RWPE1 (cell line): ENCODE measurements around the gene HECA.

Experiments
- CTCF ChIA-PET: fragments of 350-600 bp; sonication (Branson Sonifier 250); formaldehyde crosslinking; extraction: SDS; loops from one replicate; lab custom pipeline; 2021; lab: Yijun Ruan, JAX
- POLR2A ChIA-PET: fragments of 400-600 bp; formaldehyde crosslinking; extraction: SDS; loops from one replicate; lab custom pipeline; 2020; ENCODE audit warnings: antibody characterized with exemption; ENCODE audit not compliant: low non-redundant PET; lab: Yijun Ruan, JAX
- DNase-seq: peaks from one replicate; pipeline ENCODE4 v3.0.0; 2012; ENCODE audit warnings: low spot score
- H3K27ac ChIP-seq: fragments of 450-650 bp; 2 replicates; pipeline ENCODE4 v1.5.1; 2017
- TF ChIP-seq, protein P1 (sequence below): fragments of 450-650 bp; conservative IDR thresholded peaks from 2 replicates; pipeline ENCODE4 v1.5.1; 2017; ENCODE audit warnings: low read depth, mild to moderate bottlenecking

The HECA gene

DNA sequence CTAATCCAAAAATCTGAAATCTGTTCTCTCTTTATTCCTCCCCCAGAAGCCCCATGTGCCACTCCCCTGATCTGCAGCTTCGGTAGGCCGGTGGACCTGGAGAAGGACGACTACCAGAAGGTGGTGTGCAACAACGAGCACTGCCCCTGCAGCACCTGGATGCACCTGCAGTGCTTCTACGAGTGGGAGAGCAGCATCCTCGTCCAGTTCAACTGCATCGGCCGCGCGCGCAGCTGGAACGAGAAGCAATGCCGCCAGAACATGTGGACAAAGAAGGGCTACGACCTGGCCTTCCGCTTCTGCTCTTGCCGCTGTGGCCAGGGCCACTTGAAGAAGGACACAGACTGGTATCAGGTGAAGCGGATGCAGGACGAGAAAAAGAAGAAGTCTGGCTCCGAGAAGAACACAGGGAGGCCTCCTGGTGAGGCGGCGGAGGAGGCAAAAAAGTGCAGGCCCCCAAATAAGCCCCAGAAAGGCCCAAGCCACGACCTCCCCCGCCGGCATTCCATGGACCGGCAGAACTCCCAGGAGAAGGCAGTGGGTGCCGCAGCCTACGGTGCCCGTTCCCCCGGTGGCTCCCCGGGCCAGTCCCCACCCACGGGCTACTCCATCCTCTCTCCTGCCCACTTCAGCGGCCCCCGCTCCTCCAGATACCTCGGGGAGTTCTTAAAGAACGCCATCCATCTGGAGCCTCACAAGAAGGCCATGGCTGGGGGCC is 31.5 kb downstream of the HECA start:
- no peak overlapping the region for H3K27ac ChIP-seq
- ChIA-PET CTCF (no interaction called here), POLR2A (interaction anchor here (0.6 kb wide), 1 partner anchor 15 kb away, joined by 3 read pairs; no protein-coding TSS in a partner anchor)
- TF ChIP-seq, protein P1, sequence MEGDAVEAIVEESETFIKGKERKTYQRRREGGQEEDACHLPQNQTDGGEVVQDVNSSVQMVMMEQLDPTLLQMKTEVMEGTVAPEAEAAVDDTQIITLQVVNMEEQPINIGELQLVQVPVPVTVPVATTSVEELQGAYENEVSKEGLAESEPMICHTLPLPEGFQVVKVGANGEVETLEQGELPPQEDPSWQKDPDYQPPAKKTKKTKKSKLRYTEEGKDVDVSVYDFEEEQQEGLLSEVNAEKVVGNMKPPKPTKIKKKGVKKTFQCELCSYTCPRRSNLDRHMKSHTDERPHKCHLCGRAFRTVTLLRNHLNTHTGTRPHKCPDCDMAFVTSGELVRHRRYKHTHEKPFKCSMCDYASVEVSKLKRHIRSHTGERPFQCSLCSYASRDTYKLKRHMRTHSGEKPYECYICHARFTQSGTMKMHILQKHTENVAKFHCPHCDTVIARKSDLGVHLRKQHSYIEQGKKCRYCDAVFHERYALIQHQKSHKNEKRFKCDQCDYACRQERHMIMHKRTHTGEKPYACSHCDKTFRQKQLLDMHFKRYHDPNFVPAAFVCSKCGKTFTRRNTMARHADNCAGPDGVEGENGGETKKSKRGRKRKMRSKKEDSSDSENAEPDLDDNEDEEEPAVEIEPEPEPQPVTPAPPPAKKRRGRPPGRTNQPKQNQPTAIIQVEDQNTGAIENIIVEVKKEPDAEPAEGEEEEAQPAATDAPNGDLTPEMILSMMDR: no peak
- DNase-seq: no peak

DNA sequence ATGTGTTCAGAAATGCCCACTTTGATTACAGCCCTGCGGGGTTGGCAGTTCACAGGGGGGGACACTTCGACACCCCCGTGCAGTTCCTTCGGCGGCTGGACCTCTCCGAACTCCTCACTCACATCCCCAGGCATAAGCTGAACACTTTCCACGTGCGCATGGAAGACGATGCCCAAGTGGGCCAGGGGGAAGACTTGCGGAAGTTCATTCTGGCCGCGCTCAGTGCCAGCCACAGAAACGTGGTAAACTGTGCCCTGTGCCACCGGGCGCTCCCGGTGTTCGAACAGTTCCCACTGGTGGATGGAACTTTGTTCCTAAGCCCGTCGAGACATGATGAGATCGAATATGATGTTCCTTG is 32.1 kb downstream of the HECA start:
- ChIA-PET CTCF (no interaction called here), POLR2A (no interaction called here)
- no peak overlapping the region for H3K27ac ChIP-seq
- TF ChIP-seq, protein P1: no peak
- no peak for DNase-seq

- TF ChIP-seq, protein P1: no peak
- ChIA-PET POLR2A (no interaction called here), CTCF (no interaction called here)
- no peak for DNase-seq
- no peak overlapping the region for H3K27ac ChIP-seq
These were observed 37.3 kb downstream of the HECA start for GRCh38 chr6:139172151-139172550.

- CTCF ChIA-PET: no interaction called here
- no peak overlapping the region for H3K27ac ChIP-seq
- DNase-seq: no peak
- POLR2A ChIA-PET: no interaction called here
- TF ChIP-seq, protein P1: no peak
These were observed 37.7 kb downstream of the HECA start for GRCh38 chr6:139172567-139172966.

DNA sequence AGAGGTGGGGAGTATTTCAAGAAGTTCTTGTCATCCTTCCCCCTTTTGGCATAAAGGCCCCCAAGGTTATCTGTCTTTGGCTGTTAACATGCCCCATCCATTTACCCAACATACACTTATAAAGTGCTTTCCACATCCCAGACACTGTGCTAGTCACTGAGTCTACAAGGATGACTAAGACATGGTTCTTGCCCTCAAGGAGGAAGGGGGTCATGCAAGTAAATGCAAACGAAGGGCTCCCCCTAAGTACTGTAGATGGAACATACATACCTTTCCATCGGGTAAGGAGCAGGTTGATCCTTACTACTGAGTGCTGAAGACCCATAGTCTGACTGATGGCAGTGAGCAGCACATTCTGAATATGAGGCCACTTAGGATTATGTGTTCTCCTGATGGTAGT is 38.3 kb downstream of the HECA start:
- CTCF ChIA-PET: no interaction called here
- POLR2A ChIA-PET: no interaction called here
- no peak for DNase-seq
- TF ChIP-seq, protein P1: no peak
- H3K27ac ChIP-seq: no peak overlapping the region

DNA sequence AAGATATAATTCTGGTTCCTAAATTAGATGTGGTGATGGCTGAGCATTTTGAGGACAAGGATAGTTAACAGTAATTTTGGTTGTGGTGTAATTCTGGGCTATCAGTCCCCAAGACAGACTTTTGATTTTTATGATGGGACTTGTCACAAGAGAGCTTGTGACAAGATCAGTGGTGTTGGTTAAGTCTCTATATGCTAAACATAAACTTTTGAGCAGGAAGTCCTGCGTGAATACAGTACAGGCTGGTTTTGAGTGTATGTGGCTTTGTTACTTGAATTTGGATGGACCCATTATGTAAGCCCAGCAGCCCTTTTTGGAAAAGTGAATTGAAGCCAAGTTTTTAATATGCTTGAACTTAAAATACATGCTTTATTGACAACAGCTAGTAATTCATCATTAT is 38.9 kb downstream of the HECA start:
- CTCF ChIA-PET: no interaction called here
- no peak overlapping the region for H3K27ac ChIP-seq
- DNase-seq: no peak
- TF ChIP-seq, protein P1: no peak
- POLR2A ChIA-PET: no interaction called here

DNA sequence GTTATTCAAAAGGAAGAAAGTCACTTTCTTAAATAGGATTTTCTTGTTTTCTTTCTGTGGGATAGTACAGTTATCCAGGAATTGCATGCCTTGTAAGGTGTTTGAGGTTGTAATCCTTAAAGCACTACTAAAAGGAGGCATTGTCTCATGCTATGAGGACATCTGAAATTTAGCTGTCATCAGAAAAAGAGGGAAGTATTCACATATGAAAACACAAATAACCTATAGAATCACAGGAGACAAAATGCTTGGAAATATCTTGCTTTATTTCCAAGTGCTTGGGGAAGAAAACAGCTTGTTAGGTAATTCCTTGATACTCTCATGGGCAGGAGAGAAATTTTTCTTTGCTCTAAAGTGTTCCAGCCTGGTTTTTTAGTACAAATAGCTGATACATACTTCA is 40.1 kb downstream of the HECA start:
- no peak overlapping the region for H3K27ac ChIP-seq
- CTCF ChIA-PET: no interaction called here
- TF ChIP-seq, protein P1: no peak
- no peak for DNase-seq
- POLR2A ChIA-PET: no interaction called here
